Astrocyte (in vitro differentiated cells and primary cell): ENCODE measurements around the gene CST9L. TPM values are rescaled to one million over a fixed set of nuclear protein-coding genes. Genes with fewer than 3 reads are reported as not detected.

Experiments
- DNase-seq: peaks from one replicate; pipeline ENCODE4 v3.0.0-alpha.2; 2010; ENCODE audit warnings: low read depth
- FAIRE-seq: peaks from 2 replicates; lab custom pipeline; 2011; peaks lifted over from hg19 to GRCh38; lab: Jason Lieb, UNC
- H2AFZ ChIP-seq: 2 replicates; pipeline ENCODE4 v1.6.0; 2012; ENCODE audit warnings: low read depth, low read length, inconsistent platforms
- H3K27ac ChIP-seq: 2 replicates; pipeline ENCODE4 v1.5.1; 2011; ENCODE audit warnings: low read depth, low read length, inconsistent platforms
- H3K27me3 ChIP-seq: 2 replicates; pipeline ENCODE4 v1.6.0; 2011; ENCODE audit warnings: low read length, inconsistent platforms; ENCODE audit not compliant: insufficient read depth
- H3K36me3 ChIP-seq: 2 replicates; pipeline ENCODE4 v1.5.1; 2011; ENCODE audit warnings: low read length, inconsistent platforms; ENCODE audit not compliant: insufficient read depth
- H3K4me1 ChIP-seq: 2 replicates; pipeline ENCODE4 v1.5.1; 2011; ENCODE audit warnings: low read length, inconsistent platforms; ENCODE audit not compliant: insufficient read depth
- H3K4me2 ChIP-seq: 2 replicates; pipeline ENCODE4 v1.6.0; 2012; ENCODE audit warnings: low read length, inconsistent platforms
- H3K4me3 ChIP-seq: 2 replicates; pipeline ENCODE4 v1.5.1; 2011; ENCODE audit warnings: low read depth, mild to moderate bottlenecking, low read length, inconsistent platforms; ENCODE audit not compliant: insufficient read depth
- H3K79me2 ChIP-seq: 2 replicates; pipeline ENCODE4 v1.6.0; 2012; ENCODE audit warnings: mild to moderate bottlenecking, low read length, inconsistent platforms; ENCODE audit not compliant: insufficient read depth
- H3K9ac ChIP-seq: 2 replicates; pipeline ENCODE4 v1.6.0; 2012; ENCODE audit warnings: mild to moderate bottlenecking, low read length, inconsistent platforms
- H3K9me3 ChIP-seq: 2 replicates; pipeline ENCODE4 v1.5.1; 2012; ENCODE audit warnings: low read depth, mild to moderate bottlenecking, low read length, inconsistent platforms; ENCODE audit not compliant: insufficient read depth
- H4K20me1 ChIP-seq: 2 replicates; pipeline ENCODE4 v1.6.0; 2012; ENCODE audit warnings: low read length, inconsistent platforms; ENCODE audit not compliant: insufficient read depth
- H3K27ac Mint-ChIP-seq: one replicate; pipeline ENCODE4 v1.8.0; 2021; ENCODE audit warnings: mild to moderate bottlenecking, mixed read lengths; ENCODE audit not compliant: unreplicated experiment
- H3K27me3 Mint-ChIP-seq: one replicate; pipeline ENCODE4 v1.8.0; 2021; ENCODE audit warnings: low read depth, mixed read lengths; ENCODE audit not compliant: unreplicated experiment
- H3K36me3 Mint-ChIP-seq: one replicate; pipeline ENCODE4 v1.8.0; 2021; ENCODE audit warnings: low read depth, mixed read lengths; ENCODE audit not compliant: unreplicated experiment
- H3K4me1 Mint-ChIP-seq: one replicate; pipeline ENCODE4 v1.8.0; 2021; ENCODE audit warnings: low read depth, mixed read lengths; ENCODE audit not compliant: unreplicated experiment
- H3K4me3 Mint-ChIP-seq: one replicate; pipeline ENCODE4 v1.8.0; 2021; ENCODE audit warnings: mild to moderate bottlenecking, moderate library complexity, mixed read lengths; ENCODE audit not compliant: unreplicated experiment
- H3K9me3 Mint-ChIP-seq: one replicate; pipeline ENCODE4 v1.8.0; 2021; ENCODE audit warnings: mild to moderate bottlenecking, mixed read lengths; ENCODE audit not compliant: unreplicated experiment
- CTCF ChIP-seq: IDR thresholded peaks from 2 replicates; pipeline ENCODE4 v1.5.1; 2011; ENCODE audit warnings: low read depth, mild to moderate bottlenecking, inconsistent platforms, low read length, moderate library complexity; ENCODE audit not compliant: insufficient read depth
- EZH2 ChIP-seq: IDR thresholded peaks from 2 replicates; pipeline ENCODE4 v1.6.1; 2012; ENCODE audit warnings: mild to moderate bottlenecking, low read length, inconsistent platforms; ENCODE audit not compliant: insufficient read depth
- total RNA-seq: library from RNA; stranded (reverse); gene quantifications from 2 replicates; pipeline ENCODE4 v1.2.1, GENCODE V29; 2021

CST9L gene
- total RNA-seq, 1 donor from 2014 or later = not detected

DNA sequence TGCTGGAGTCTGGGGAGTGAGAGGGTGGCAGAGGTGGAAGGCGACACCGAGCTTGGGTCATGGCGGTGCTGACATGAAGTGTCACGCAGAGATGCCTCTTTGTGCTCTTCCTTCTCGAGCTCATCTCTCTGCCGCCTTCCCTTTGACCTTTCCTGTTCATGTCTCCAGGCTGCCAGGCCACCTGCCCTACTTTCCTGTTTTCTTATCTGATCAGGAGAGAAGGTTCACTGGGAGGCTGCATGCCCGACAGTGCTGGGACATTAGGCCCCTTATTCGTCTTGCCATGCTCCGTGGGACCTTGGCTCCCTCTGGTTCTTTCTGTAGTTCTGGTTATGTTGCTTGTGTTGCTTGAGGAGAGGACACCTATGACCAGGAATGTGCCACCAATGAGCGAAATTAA is 44.1 kb downstream of the CST9L start:
- no peak overlapping the region for H3K27ac ChIP-seq
- DNase-seq (no peak), FAIRE-seq (no peak)
- no peaks in the 10 kb centered on the region for H3K27me3 ChIP-seq
- H3K79me2 ChIP-seq = no peaks in the 10 kb centered on the region
- Mint-ChIP-seq H3K36me3 (peaks cover 3% of the 10 kb centered on the region), H3K4me1 (no peaks in the 10 kb centered on the region), H3K9me3 (peaks cover 10% of the 10 kb centered on the region), H3K27ac (no peak overlapping the region), H3K27me3 (peaks cover 2% of the 10 kb centered on the region), H3K4me3 (no peak overlapping the region)
- no peak overlapping the region for H2AFZ ChIP-seq
- no peaks in the 10 kb centered on the region for H4K20me1 ChIP-seq
- no peak overlapping the region for H3K4me2 ChIP-seq
- TF ChIP-seq EZH2 (no peak), CTCF (no peak)
- H3K36me3 ChIP-seq = no peaks in the 10 kb centered on the region
- no peaks in the 10 kb centered on the region for H3K4me1 ChIP-seq
- peaks cover 6% of the 10 kb centered on the region for H3K9me3 ChIP-seq
- H3K4me3 ChIP-seq = no peak overlapping the region
- no peak overlapping the region for H3K9ac ChIP-seq

GRCh38 chr20:23520185-23520584 is 48.1 kb downstream of the CST9L start:
- Histone ChIP-seq H3K79me2 (no peaks in the 10 kb centered on the region), H3K9ac (no peak overlapping the region), H3K4me3 (no peak overlapping the region), H3K27me3 (no peaks in the 10 kb centered on the region), H4K20me1 (no peaks in the 10 kb centered on the region), H3K9me3 (peaks cover 8% of the 10 kb centered on the region), H3K36me3 (no peaks in the 10 kb centered on the region), H3K4me1 (no peaks in the 10 kb centered on the region), H3K4me2 (no peak overlapping the region), H3K27ac (no peak overlapping the region), H2AFZ (no peak overlapping the region)
- no peak for DNase-seq
- no peak overlapping the region for H3K4me3 Mint-ChIP-seq
- H3K4me1 Mint-ChIP-seq = no peaks in the 10 kb centered on the region
- no peak for FAIRE-seq
- peaks cover 1% of the 10 kb centered on the region for H3K36me3 Mint-ChIP-seq
- H3K27ac Mint-ChIP-seq = no peak overlapping the region
- H3K9me3 Mint-ChIP-seq = peaks cover 4% of the 10 kb centered on the region
- peaks cover 7% of the 10 kb centered on the region for H3K27me3 Mint-ChIP-seq
- no peak for TF ChIP-seq EZH2
- TF ChIP-seq CTCF = no peak

DNA sequence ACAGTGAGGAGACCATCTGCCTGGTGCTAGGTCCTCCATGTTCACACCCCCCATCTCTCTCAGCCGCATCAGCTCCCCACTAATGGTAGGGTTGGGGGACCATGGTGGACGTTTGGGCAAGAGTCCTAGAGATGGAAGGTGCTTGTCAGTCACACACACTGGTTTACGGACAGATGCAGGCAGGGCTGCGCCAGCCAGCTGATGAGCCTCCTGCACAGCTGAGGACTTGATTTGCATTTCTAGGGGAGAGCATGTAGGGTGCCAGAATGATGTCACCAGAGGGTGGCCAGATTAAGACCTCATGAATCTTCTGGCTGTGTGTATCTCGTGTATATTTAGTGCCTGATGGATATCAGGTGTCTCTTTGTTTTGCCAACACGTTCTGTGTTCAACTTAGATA is 48.7 kb downstream of the CST9L start:
- Mint-ChIP-seq H3K9me3 (peaks cover 4% of the 10 kb centered on the region), H3K4me1 (no peaks in the 10 kb centered on the region), H3K4me3 (no peak overlapping the region), H3K36me3 (peaks cover 1% of the 10 kb centered on the region), H3K27me3 (peaks cover 7% of the 10 kb centered on the region), H3K27ac (no peak overlapping the region)
- no peak overlapping the region for H3K4me3 ChIP-seq
- no peak for DNase-seq
- no peaks in the 10 kb centered on the region for H3K4me1 ChIP-seq
- peaks cover 8% of the 10 kb centered on the region for H3K9me3 ChIP-seq
- no peak overlapping the region for H3K27ac ChIP-seq
- no peaks in the 10 kb centered on the region for H4K20me1 ChIP-seq
- no peak overlapping the region for H3K4me2 ChIP-seq
- TF ChIP-seq EZH2 (no peak), CTCF (no peak)
- no peak overlapping the region for H2AFZ ChIP-seq
- FAIRE-seq = no peak
- H3K36me3 ChIP-seq = no peaks in the 10 kb centered on the region
- H3K9ac ChIP-seq = no peak overlapping the region
- no peaks in the 10 kb centered on the region for H3K27me3 ChIP-seq
- H3K79me2 ChIP-seq = no peaks in the 10 kb centered on the region
